ENCODE results near the gene TEC.
"Not testable (repeated sequence)": the region's sequence is repeated elsewhere in the genome, so short reads cannot be mapped to it uniquely, and the experiment has no call there.

TEC gene

GRCh38 chr4:48224606-48225005, 45.0 kb downstream of the TEC start:
- H3K27ac ChIP-seq (ENCODE audit: insufficient read depth, low read depth, low read length, poor library complexity, severe bottlenecking), result no peak overlapping the region
- 98 to 100% methylated on average over 3 to 4 of the region's 5 CpGs for WGBS, 2 experiments
- no peaks in the 10 kb centered on the region for H3K36me3 ChIP-seq (ENCODE audit: control insufficient read depth, insufficient read depth, low read length)
- no peak overlapping the region for H3K4me3 ChIP-seq (ENCODE audit: insufficient read depth, low read depth, low read length)
- H3K9me3 ChIP-seq (ENCODE audit: control insufficient read depth, low read length), result no peaks in the 10 kb centered on the region
- no peaks in the 10 kb centered on the region for H3K4me1 ChIP-seq (ENCODE audit: control insufficient read depth, insufficient read depth, low read length)
- H3K27me3 ChIP-seq (ENCODE audit: control insufficient read depth, insufficient read depth, low read length, poor library complexity, severe bottlenecking), result no peaks in the 10 kb centered on the region

GRCh38 chr4:48223633-48224295, 45.9 kb downstream of the TEC start:
- no peak overlapping the region for H3K4me3 ChIP-seq (ENCODE audit: insufficient read depth, low read depth, low read length)
- WGBS, 2 experiments, result 93 to 95% methylated on average over 3 of the region's 3 CpGs
- H3K27ac ChIP-seq (ENCODE audit: insufficient read depth, low read depth, low read length, poor library complexity, severe bottlenecking), result no peak overlapping the region
- no peaks in the 10 kb centered on the region for H3K4me1 ChIP-seq (ENCODE audit: control insufficient read depth, insufficient read depth, low read length)
- H3K27me3 ChIP-seq (ENCODE audit: control insufficient read depth, insufficient read depth, low read length, poor library complexity, severe bottlenecking), result no peaks in the 10 kb centered on the region
- no peaks in the 10 kb centered on the region for H3K36me3 ChIP-seq (ENCODE audit: control insufficient read depth, insufficient read depth, low read length)
- no peaks in the 10 kb centered on the region for H3K9me3 ChIP-seq (ENCODE audit: control insufficient read depth, low read length)

GRCh38 chr4:48222491-48222890, 47.1 kb downstream of the TEC start:
- WGBS, 2 experiments, result 85 to 86% methylated on average over 2 of the region's 2 CpGs
- H3K27ac ChIP-seq (ENCODE audit: insufficient read depth, low read depth, low read length, poor library complexity, severe bottlenecking), result no peak overlapping the region
- no peaks in the 10 kb centered on the region for H3K4me1 ChIP-seq (ENCODE audit: control insufficient read depth, insufficient read depth, low read length)
- no peaks in the 10 kb centered on the region for H3K36me3 ChIP-seq (ENCODE audit: control insufficient read depth, insufficient read depth, low read length)
- no peaks in the 10 kb centered on the region for H3K27me3 ChIP-seq (ENCODE audit: control insufficient read depth, insufficient read depth, low read length, poor library complexity, severe bottlenecking)
- no peaks in the 10 kb centered on the region for H3K9me3 ChIP-seq (ENCODE audit: control insufficient read depth, low read length)
- no peak overlapping the region for H3K4me3 ChIP-seq (ENCODE audit: insufficient read depth, low read depth, low read length)

DNA sequence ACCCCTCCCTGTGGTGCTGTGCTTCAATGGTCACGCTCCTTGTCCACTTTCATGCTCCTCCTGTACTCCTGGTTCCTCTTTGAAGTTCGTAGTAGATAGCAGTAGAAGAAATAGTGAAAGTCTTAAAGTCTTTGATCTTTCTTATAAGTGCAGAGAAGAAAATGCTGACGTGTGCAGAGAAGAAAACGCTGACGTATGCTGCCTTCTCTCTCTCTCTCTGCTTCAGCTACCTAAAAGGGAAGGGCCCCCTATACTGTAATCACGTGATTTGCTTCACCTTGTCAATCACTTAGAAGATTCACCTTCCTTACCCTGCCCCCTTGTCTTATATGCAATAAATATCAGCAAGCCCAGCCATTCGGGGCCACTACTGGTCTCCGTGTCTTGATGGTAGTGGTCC, 50.2 kb downstream of the TEC start:
- H3K4me1 ChIP-seq (ENCODE audit: control insufficient read depth, insufficient read depth, low read length); H3K27me3 ChIP-seq (ENCODE audit: control insufficient read depth, insufficient read depth, low read length, poor library complexity, severe bottlenecking); H3K36me3 ChIP-seq (ENCODE audit: control insufficient read depth, insufficient read depth, low read length); H3K27ac ChIP-seq (ENCODE audit: insufficient read depth, low read depth, low read length, poor library complexity, severe bottlenecking); H3K4me3 ChIP-seq (ENCODE audit: insufficient read depth, low read depth, low read length); H3K9me3 ChIP-seq (ENCODE audit: control insufficient read depth, low read length): not testable (repeated sequence)
- 93 to 97% methylated on average over 6 of the region's 8 CpGs for WGBS, 2 experiments

DNA sequence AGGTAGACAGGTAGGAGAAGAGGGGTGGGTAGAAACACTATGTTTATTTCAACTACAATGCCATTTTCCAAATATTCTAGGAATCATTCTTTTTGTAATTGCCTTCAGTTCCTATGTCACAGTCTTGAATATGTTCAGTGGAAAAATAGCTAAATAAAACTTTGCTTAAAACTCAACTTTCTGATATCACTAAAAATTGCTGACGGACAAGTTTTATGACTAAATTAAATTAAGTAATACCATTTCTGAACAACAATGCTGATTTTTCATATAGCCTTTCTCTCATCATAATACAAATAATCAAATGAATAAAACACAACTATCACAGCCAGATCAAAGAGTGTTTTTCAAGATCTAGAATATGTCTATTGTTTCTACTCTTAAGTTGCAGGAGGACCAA, 53.1 kb downstream of the TEC start:
- H3K27ac ChIP-seq (ENCODE audit: insufficient read depth, low read depth, low read length, poor library complexity, severe bottlenecking), result no peak overlapping the region
- H3K4me1 ChIP-seq (ENCODE audit: control insufficient read depth, insufficient read depth, low read length), result no peaks in the 10 kb centered on the region
- no peak overlapping the region for H3K4me3 ChIP-seq (ENCODE audit: insufficient read depth, low read depth, low read length)
- H3K27me3 ChIP-seq (ENCODE audit: control insufficient read depth, insufficient read depth, low read length, poor library complexity, severe bottlenecking), result no peaks in the 10 kb centered on the region
- no peaks in the 10 kb centered on the region for H3K36me3 ChIP-seq (ENCODE audit: control insufficient read depth, insufficient read depth, low read length)
- 100% methylated on average over 1 of the region's 1 CpG; no CpG with 5 or more reads in 1 of the 2 experiments for WGBS, 2 experiments
- no peaks in the 10 kb centered on the region for H3K9me3 ChIP-seq (ENCODE audit: control insufficient read depth, low read length)

DNA sequence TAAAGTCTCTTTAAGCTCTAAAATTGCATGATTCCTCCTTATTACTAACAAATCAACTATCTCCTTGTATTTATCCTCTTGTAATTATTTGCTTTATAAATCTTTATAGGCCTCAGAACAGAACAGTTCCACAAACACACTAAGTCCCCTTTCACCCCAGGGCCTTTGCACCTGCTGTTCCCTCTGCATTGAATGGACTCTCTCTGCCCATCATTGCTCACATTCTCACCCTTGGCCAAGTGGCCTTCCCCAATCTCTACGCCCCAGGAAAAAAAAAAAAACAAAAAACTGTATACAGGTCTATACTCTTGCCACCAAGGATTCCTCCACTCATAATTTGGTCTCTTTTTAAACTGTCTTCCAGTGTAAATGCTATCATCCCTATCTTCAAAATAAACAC, 53.7 kb downstream of the TEC start:
- Histone ChIP-seq H3K9me3 (ENCODE audit: control insufficient read depth, low read length) (no peaks in the 10 kb centered on the region), H3K27ac (ENCODE audit: insufficient read depth, low read depth, low read length, poor library complexity, severe bottlenecking) (no peak overlapping the region), H3K4me1 (ENCODE audit: control insufficient read depth, insufficient read depth, low read length) (no peaks in the 10 kb centered on the region), H3K27me3 (ENCODE audit: control insufficient read depth, insufficient read depth, low read length, poor library complexity, severe bottlenecking) (no peaks in the 10 kb centered on the region), H3K4me3 (ENCODE audit: insufficient read depth, low read depth, low read length) (no peak overlapping the region), H3K36me3 (ENCODE audit: control insufficient read depth, insufficient read depth, low read length) (no peaks in the 10 kb centered on the region)
- 97 to 100% methylated on average over 1 of the region's 1 CpG for WGBS, 2 experiments

- 95 to 96% methylated on average over 5 to 6 of the region's 6 CpGs for WGBS, 2 experiments
- H3K4me3 ChIP-seq (ENCODE audit: insufficient read depth, low read depth, low read length), result no peak overlapping the region
- no peaks in the 10 kb centered on the region for H3K4me1 ChIP-seq (ENCODE audit: control insufficient read depth, insufficient read depth, low read length)
- H3K27ac ChIP-seq (ENCODE audit: insufficient read depth, low read depth, low read length, poor library complexity, severe bottlenecking), result no peak overlapping the region
- H3K36me3 ChIP-seq (ENCODE audit: control insufficient read depth, insufficient read depth, low read length), result no peaks in the 10 kb centered on the region
- H3K27me3 ChIP-seq (ENCODE audit: control insufficient read depth, insufficient read depth, low read length, poor library complexity, severe bottlenecking), result no peaks in the 10 kb centered on the region
- H3K9me3 ChIP-seq (ENCODE audit: control insufficient read depth, low read length), result no peaks in the 10 kb centered on the region
Measured at GRCh38 chr4:48212165-48212564, 57.5 kb downstream of the TEC start.

DNA sequence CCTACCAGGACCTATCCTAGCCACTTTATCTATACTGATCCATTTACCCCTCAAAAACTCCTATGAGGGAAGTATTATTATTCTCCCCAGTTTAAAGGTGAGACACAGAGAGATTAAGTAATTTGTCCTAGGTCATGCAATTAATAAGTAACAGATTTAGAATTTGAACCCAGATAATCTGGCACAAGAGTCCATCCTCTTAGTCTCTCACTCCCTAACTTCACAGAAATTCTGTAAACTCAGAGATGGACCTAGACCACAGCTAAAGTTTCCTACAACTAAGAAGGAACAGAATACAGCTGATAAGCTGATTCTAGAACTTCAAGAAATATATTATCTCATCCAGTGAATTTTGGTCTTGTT, 58.7 kb downstream of the TEC start:
- no peak overlapping the region for H3K4me3 ChIP-seq (ENCODE audit: insufficient read depth, low read depth, low read length)

DNA sequence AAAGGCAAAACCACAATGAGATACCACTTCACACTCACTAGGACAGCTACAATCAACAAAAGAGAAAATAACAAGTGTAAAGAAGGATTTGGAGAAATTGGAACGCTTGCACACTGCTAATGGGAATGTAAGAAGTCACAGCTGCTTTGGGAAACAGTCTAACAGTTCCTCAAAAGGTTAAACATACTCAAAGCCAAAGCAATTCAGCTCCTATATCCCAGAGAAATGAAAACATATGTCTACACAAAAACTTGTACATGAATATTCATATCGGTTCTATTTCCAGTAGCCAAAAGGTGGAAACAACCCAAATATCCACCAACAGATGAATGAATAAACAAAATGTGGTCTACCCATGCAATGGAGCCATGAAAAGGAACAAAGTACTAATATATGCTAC, 64.0 kb downstream of the TEC start:
- Histone ChIP-seq H3K4me3 (ENCODE audit: insufficient read depth, low read depth, low read length) (no peak overlapping the region), H3K27me3 (ENCODE audit: control insufficient read depth, insufficient read depth, low read length, poor library complexity, severe bottlenecking) (no peaks in the 10 kb centered on the region), H3K36me3 (ENCODE audit: control insufficient read depth, insufficient read depth, low read length) (no peaks in the 10 kb centered on the region), H3K9me3 (ENCODE audit: control insufficient read depth, low read length) (no peaks in the 10 kb centered on the region), H3K4me1 (ENCODE audit: control insufficient read depth, insufficient read depth, low read length) (no peaks in the 10 kb centered on the region), H3K27ac (ENCODE audit: insufficient read depth, low read depth, low read length, poor library complexity, severe bottlenecking) (no peak overlapping the region)
- WGBS, 2 experiments, result 94 to 95% methylated on average over 2 of the region's 2 CpGs

More for the DNA sequence above, 58.7 kb downstream of the TEC start:
- Histone ChIP-seq H3K27me3 (ENCODE audit: control insufficient read depth, insufficient read depth, low read length, poor library complexity, severe bottlenecking) (no peaks in the 10 kb centered on the region), H3K4me1 (ENCODE audit: control insufficient read depth, insufficient read depth, low read length) (no peaks in the 10 kb centered on the region), H3K9me3 (ENCODE audit: control insufficient read depth, low read length) (no peaks in the 10 kb centered on the region), H3K27ac (ENCODE audit: insufficient read depth, low read depth, low read length, poor library complexity, severe bottlenecking) (no peak overlapping the region), H3K36me3 (ENCODE audit: control insufficient read depth, insufficient read depth, low read length) (no peaks in the 10 kb centered on the region)

GRCh38 chr4:48205107-48205506, 64.5 kb downstream of the TEC start:
- H3K4me1 ChIP-seq (ENCODE audit: control insufficient read depth, insufficient read depth, low read length), result no peaks in the 10 kb centered on the region
- 86 to 90% methylated on average over 2 of the region's 2 CpGs for WGBS, 2 experiments
- H3K27ac ChIP-seq (ENCODE audit: insufficient read depth, low read depth, low read length, poor library complexity, severe bottlenecking), result no peak overlapping the region
- H3K27me3 ChIP-seq (ENCODE audit: control insufficient read depth, insufficient read depth, low read length, poor library complexity, severe bottlenecking), result no peaks in the 10 kb centered on the region
- no peaks in the 10 kb centered on the region for H3K36me3 ChIP-seq (ENCODE audit: control insufficient read depth, insufficient read depth, low read length)
- no peaks in the 10 kb centered on the region for H3K9me3 ChIP-seq (ENCODE audit: control insufficient read depth, low read length)
- no peak overlapping the region for H3K4me3 ChIP-seq (ENCODE audit: insufficient read depth, low read depth, low read length)

DNA sequence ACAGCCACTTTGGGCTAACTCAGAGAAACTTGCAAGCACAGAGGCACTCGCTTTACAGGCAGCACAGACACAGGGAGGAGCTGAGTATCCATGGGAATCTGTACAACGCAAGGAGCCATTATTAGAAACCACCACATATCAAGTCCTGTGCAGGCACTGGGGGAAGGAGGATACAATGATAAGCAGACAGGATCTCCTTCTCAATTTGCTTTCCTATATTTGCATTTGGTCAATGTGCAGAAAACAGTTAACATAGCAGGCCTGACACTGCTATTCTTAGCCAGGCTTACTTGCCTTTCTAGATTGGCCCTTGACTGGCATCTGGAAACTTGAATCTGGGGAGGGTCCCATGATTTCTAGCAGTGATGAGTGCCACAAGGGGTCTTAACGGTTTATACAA, 65.8 kb downstream of the TEC start:
- WGBS, 2 experiments, result 96 to 98% methylated on average over 3 of the region's 3 CpGs
- Histone ChIP-seq H3K27ac (ENCODE audit: insufficient read depth, low read depth, low read length, poor library complexity, severe bottlenecking) (no peak overlapping the region), H3K4me1 (ENCODE audit: control insufficient read depth, insufficient read depth, low read length) (no peaks in the 10 kb centered on the region), H3K36me3 (ENCODE audit: control insufficient read depth, insufficient read depth, low read length) (no peaks in the 10 kb centered on the region), H3K9me3 (ENCODE audit: control insufficient read depth, low read length) (no peaks in the 10 kb centered on the region), H3K27me3 (ENCODE audit: control insufficient read depth, insufficient read depth, low read length, poor library complexity, severe bottlenecking) (no peaks in the 10 kb centered on the region), H3K4me3 (ENCODE audit: insufficient read depth, low read depth, low read length) (no peak overlapping the region)
